GM12878 (cell line): Measurements from ENCODE around the gene COL28A1. TPM values are rescaled to one million over a fixed set of nuclear protein-coding genes. Genes with fewer than 3 reads are reported as not detected.

Experiments
- ATAC-seq: fragments of 200-7000 bp; cut with Tn5 transposase; 3 replicates; pipeline ENCODE4 v1.9.1; 2020; ENCODE audit warnings: mild to moderate bottlenecking, moderate library complexity
- BruUV-seq: library from RNA; stranded (reverse); fragments of 400-500 nt; replicated peaks from 2 replicates; lab custom pipeline; 2021; lab: Mats Ljungman, UMichigan
- CTCF ChIA-PET: fragments of 300-600 bp; sonication (Branson Sonifier 250); formaldehyde crosslinking; extraction: SDS; loops from one replicate; lab custom pipeline; 2021; ENCODE audit warnings: inconsistent platforms; lab: Yijun Ruan, JAX
- POLR2A ChIA-PET: fragments of 350-600 bp; formaldehyde crosslinking; extraction: SDS; loops from one replicate; lab custom pipeline; 2021; ENCODE audit warnings: inconsistent platforms; lab: Charles Lee
- RAD21 ChIA-PET: fragments of 300-600 bp; sonication (Branson Sonifier 250); formaldehyde crosslinking; loops from one replicate; lab custom pipeline; 2023; ENCODE audit warnings: antibody characterized with exemption; ENCODE audit not compliant: unreplicated experiment; lab: Charles Lee
- SMC1A ChIA-PET: fragments of 300-600 bp; sonication (Branson Sonifier 250); formaldehyde crosslinking; loops from one replicate; lab custom pipeline; 2023; ENCODE audit not compliant: unreplicated experiment, uncharacterized antibody; lab: Charles Lee
- DNase-seq: peaks from one replicate; pipeline ENCODE4 v3.0.0-alpha.2; 2011; ENCODE audit warnings: low read depth, low spot score
- FAIRE-seq: peaks from 3 replicates; lab custom pipeline; 2011; peaks lifted over from hg19 to GRCh38; lab: Jason Lieb, UNC
- H2AFZ ChIP-seq: 2 replicates; pipeline ENCODE4 v1.6.0; 2011; ENCODE audit warnings: low read depth, low read length, control low read depth; ENCODE audit not compliant: control insufficient read depth
- H3K27ac ChIP-seq: 2 replicates; pipeline ENCODE4 v1.5.1; 2011; ENCODE audit warnings: control low read depth; ENCODE audit not compliant: control insufficient read depth, insufficient read depth
- H3K27me3 ChIP-seq, 2 experiments: replicated peaks in 1 of 2; 2 replicates each; pipeline versions ENCODE4 v1.6.0 to v1.6.1; 2011; ENCODE audit warnings: low read length in 1 of 2; ENCODE audit not compliant: control insufficient read depth in 2 of 2, insufficient read depth in 2 of 2
- H3K36me3 ChIP-seq, 2 experiments: 2 replicates each; pipeline ENCODE4 v1.5.1; 2011; ENCODE audit warnings: low read length in 1 of 2; ENCODE audit not compliant: control insufficient read depth in 2 of 2, insufficient read depth in 2 of 2
- H3K4me1 ChIP-seq: 2 replicates; pipeline ENCODE4 v1.6.1; 2011; ENCODE audit warnings: mild to moderate bottlenecking, low read length, moderate library complexity, mixed read lengths; ENCODE audit not compliant: control insufficient read depth, insufficient read depth
- H3K4me2 ChIP-seq: 2 replicates; pipeline ENCODE4 v1.6.0; 2011; ENCODE audit warnings: control low read depth; ENCODE audit not compliant: control insufficient read depth, insufficient read depth
- H3K4me3 ChIP-seq: fragments of 200-600 bp; sonication (generic); 2 replicates; pipeline ENCODE4 v1.5.1; 2016
- H3K79me2 ChIP-seq: 2 replicates; pipeline ENCODE4 v1.6.0; 2011; ENCODE audit warnings: low read length; ENCODE audit not compliant: control insufficient read depth, insufficient read depth
- H3K9ac ChIP-seq: 2 replicates; pipeline ENCODE4 v1.8.0; 2011; ENCODE audit warnings: low read length, control low read depth, mixed read lengths; ENCODE audit not compliant: control insufficient read depth, insufficient read depth
- H3K9me3 ChIP-seq: replicated peaks from 3 replicates; pipeline ENCODE4 v1.5.1; 2011; ENCODE audit warnings: mild to moderate bottlenecking, low read length; ENCODE audit not compliant: control insufficient read depth, insufficient read depth
- H4K20me1 ChIP-seq: 2 replicates; pipeline ENCODE4 v1.6.0; 2011; ENCODE audit not compliant: control insufficient read depth, insufficient read depth
- BCL11A ChIP-seq: IDR thresholded peaks from 2 replicates; pipeline ENCODE4 v1.6.1; 2011; ENCODE audit warnings: low read depth, low read length
- CBFB ChIP-seq: IDR thresholded peaks from 2 replicates; pipeline ENCODE4 v1.6.1; 2016; ENCODE audit warnings: antibody characterized with exemption, low read depth
- CHD1 ChIP-seq: IDR thresholded peaks from 2 replicates; pipeline ENCODE4 v1.6.1; 2012; ENCODE audit warnings: low read depth, low read length, improper control_type of control experiment
- CREB1 ChIP-seq: IDR thresholded peaks from 2 replicates; pipeline ENCODE4 v1.6.1; 2012; ENCODE audit warnings: low read depth, mild to moderate bottlenecking, inconsistent platforms
- CREM ChIP-seq: IDR thresholded peaks from 2 replicates; pipeline ENCODE4 v1.6.1; 2014; ENCODE audit warnings: antibody characterized with exemption, low read depth
- EED ChIP-seq: sonication (generic); IDR thresholded peaks from 2 replicates; pipeline ENCODE4 v1.6.1; 2016; ENCODE audit warnings: antibody characterized with exemption, low read depth
- ELK1 ChIP-seq: IDR thresholded peaks from 2 replicates; pipeline ENCODE4 v1.6.1; 2012; ENCODE audit warnings: low read depth, low read length, improper control_type of control experiment
- HSF1 ChIP-seq: fragments of 150-350 bp; IDR thresholded peaks from 2 replicates; pipeline ENCODE4 v1.6.1; 2014; ENCODE audit warnings: mild to moderate bottlenecking, low read depth, low read length
- IKZF2 ChIP-seq, 2 experiments: fragments of 450-650 bp; IDR thresholded peaks; 2 replicates each; pipeline ENCODE4 v1.6.1; 2017; ENCODE audit warnings: mild to moderate bottlenecking in 2 of 2, moderate library complexity in 2 of 2
- KAT2A ChIP-seq: conservative IDR thresholded peaks from 2 replicates; pipeline ENCODE4 v1.6.1; 2011; ENCODE audit warnings: low read depth, low read length; ENCODE audit not compliant: control insufficient read depth
- NFYB ChIP-seq: IDR thresholded peaks from 2 replicates; pipeline ENCODE4 v1.6.1; 2011; ENCODE audit warnings: low read depth, mild to moderate bottlenecking, low read length, improper control_type of control experiment, moderate library complexity; ENCODE audit not compliant: insufficient read depth
- SIX5 ChIP-seq: IDR thresholded peaks from 2 replicates; pipeline ENCODE4 v1.6.1; 2011; ENCODE audit warnings: mild to moderate bottlenecking, low read depth, low read length, moderate library complexity; ENCODE audit not compliant: severe bottlenecking
- ZZZ3 ChIP-seq: IDR thresholded peaks from 2 replicates; pipeline ENCODE4 v1.6.1; 2011; ENCODE audit warnings: low read depth; ENCODE audit not compliant: control insufficient read depth, insufficient read length
- WGBS: methylation state at CpG from one replicate; pipeline ENCODE4 v1.1.6; 2016; ENCODE audit warnings: low lambda C conversion rate; ENCODE audit not compliant: insufficient replicate concordance, insufficient coverage; ENCODE audit errors: missing lambda C conversion rate; 5-methylcytosine and 5-hydroxymethylcytosine counted together
- in situ Hi-C: fragments of 300-500 bp; cut with MboI; formaldehyde crosslinking; loops from 9 replicates; pipeline ENCODE4 v1.14.3; 2018; ENCODE audit warnings: mixed read lengths
- intact Hi-C: fragments of 100-400 bp; cut with micrococcal nuclease; formaldehyde crosslinking; loops from one replicate; pipeline ENCODE4 v1.14.2; 2022; ENCODE audit not compliant: unreplicated experiment
- polyA plus RNA-seq, 11 experiments: library from polyadenylated mRNA; depleted of rRNA in 4 of 11; unstranded in 6 of 11; stranded (reverse) in 5 of 11; fragments of >200 nt; fragmentation: Nextera tagmentation in 4 of 11; fragmentation: Illumina TruSeq in 1 of 11; extraction: Ambion mirVana in 4 of 11; extraction: Trizol in 1 of 11; gene quantifications; 1 replicate in 1 of 11; 2 replicates in 10 of 11; pipeline versions ENCODE4 v1.2.1 to v1.2.3, GENCODE V29; 2011 to 2016; ENCODE audit warnings: inconsistent platforms in 2 of 11, missing spikeins in 2 of 11, low read depth in 1 of 11
- total RNA-seq, 4 experiments: library from RNA; depleted of rRNA in 3 of 4; stranded (reverse); fragments of >200 nt in 3 of 4; fragmentation: Illumina TruSeq in 1 of 4; extraction: Trizol in 1 of 4; gene quantifications; 2 replicates each; pipeline versions ENCODE4 v1.2.1 to v1.2.3, GENCODE V29; 2013 to 2021
- TF ChIP-seq, protein P1 (sequence below): IDR thresholded peaks from 2 replicates; pipeline ENCODE4 v1.6.1; 2011; ENCODE audit warnings: borderline replicate concordance, low read depth, mild to moderate bottlenecking, moderate library complexity, mixed read lengths, low read length; ENCODE audit not compliant: insufficient read depth; ENCODE audit errors: extremely low read length

The COL28A1 gene
- total and polyA plus RNA-seq, 10 of the 15 experiments (the other 5 are each of a cell fraction or from before 2014, with no cell fraction given): 0.05 to 0.22 TPM; not detected in 8

DNA sequence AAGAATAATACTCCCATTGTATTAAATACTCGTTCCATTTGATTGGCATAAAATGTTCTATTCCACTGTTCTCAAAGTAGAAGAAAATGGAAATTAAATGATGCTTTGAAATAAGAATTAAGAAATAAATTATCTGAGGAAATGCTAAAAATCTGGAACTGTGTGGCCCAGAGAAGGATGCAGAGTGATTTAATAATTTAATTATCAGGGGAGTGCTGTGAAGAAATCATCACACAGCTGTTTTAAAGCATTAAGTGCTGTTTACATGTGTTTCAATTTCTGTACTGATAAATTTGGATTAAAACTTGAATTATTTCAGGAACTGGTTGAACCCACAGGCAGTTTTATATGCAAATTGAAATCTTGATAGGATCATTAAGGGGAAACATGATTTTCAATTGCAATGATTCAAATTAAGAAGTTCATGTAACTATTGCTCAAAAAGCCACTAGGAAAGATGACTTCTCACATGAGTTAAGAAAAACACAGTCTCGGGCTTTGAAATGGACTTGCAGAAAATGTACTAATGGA is 56.3 kb downstream of the COL28A1 start:
- intact Hi-C loops (no loop called here), in situ Hi-C loops (no loop called here)
- no peak for ATAC-seq
- TF ChIP-seq, protein P1, sequence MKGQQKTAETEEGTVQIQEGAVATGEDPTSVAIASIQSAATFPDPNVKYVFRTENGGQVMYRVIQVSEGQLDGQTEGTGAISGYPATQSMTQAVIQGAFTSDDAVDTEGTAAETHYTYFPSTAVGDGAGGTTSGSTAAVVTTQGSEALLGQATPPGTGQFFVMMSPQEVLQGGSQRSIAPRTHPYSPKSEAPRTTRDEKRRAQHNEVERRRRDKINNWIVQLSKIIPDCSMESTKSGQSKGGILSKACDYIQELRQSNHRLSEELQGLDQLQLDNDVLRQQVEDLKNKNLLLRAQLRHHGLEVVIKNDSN: no peak
- no peak for TF ChIP-seq SIX5
- TF ChIP-seq ELK1: no peak
- no peak for TF ChIP-seq CHD1
- TF ChIP-seq CBFB: no peak
- TF ChIP-seq HSF1: no peak
- no peak for TF ChIP-seq CREB1
- no peak for TF ChIP-seq NFYB
- TF ChIP-seq CREM: no peak
- no peak for TF ChIP-seq EED
- no peak for TF ChIP-seq ZZZ3
- no peak for TF ChIP-seq BCL11A
- no peak for TF ChIP-seq KAT2A
- no peak for TF ChIP-seq IKZF2 (IDR thresholded peaks at IDR 0.05)
- BruUV-seq: no TSS peak
- no peak overlapping the region for H3K9ac ChIP-seq
- SMC1A ChIA-PET: no interaction called here
- POLR2A ChIA-PET: no interaction called here
- H3K4me3 ChIP-seq: no peak overlapping the region
- no peaks in the 10 kb centered on the region for H4K20me1 ChIP-seq
- H3K27ac ChIP-seq: no peak overlapping the region
- H3K27me3 ChIP-seq: no peaks in the 10 kb centered on the region
- no peaks in the 10 kb centered on the region for H3K79me2 ChIP-seq
- H3K36me3 ChIP-seq: no peaks in the 10 kb centered on the region
- CTCF ChIA-PET: no interaction called here
- FAIRE-seq: no peak
- no peak overlapping the region for H3K4me2 ChIP-seq
- WGBS: 24% methylated on average over 2 of the region's 2 CpGs
- H2AFZ ChIP-seq: no peak overlapping the region
- DNase-seq: no peak
- RAD21 ChIA-PET: no interaction called here
- no peaks in the 10 kb centered on the region for H3K4me1 ChIP-seq
- H3K9me3 ChIP-seq: no peaks in the 10 kb centered on the region; the same call in 2 of the 3 replicates
